IPS-15b (cell line): ENCODE measurements around the gene CFAP100.

Source experiments
- H3K27me3 ChIP-seq: one replicate; pipeline ENCODE4 v1.6.1; 2013; ENCODE audit warnings: low read length; ENCODE audit not compliant: control insufficient read depth, insufficient read depth
- H3K36me3 ChIP-seq: one replicate; pipeline ENCODE4 v1.6.1; 2013; ENCODE audit warnings: low read length; ENCODE audit not compliant: control insufficient read depth, insufficient read depth
- H3K4me1 ChIP-seq: one replicate; pipeline ENCODE4 v1.6.1; 2013; ENCODE audit warnings: mild to moderate bottlenecking, low read length; ENCODE audit not compliant: control insufficient read depth, insufficient read depth
- H3K4me3 ChIP-seq: one replicate; pipeline ENCODE4 v1.5.1; 2013; ENCODE audit warnings: low read depth, low read length
- H3K9ac ChIP-seq: one replicate; pipeline ENCODE4 v1.6.1; 2013; ENCODE audit warnings: low read depth, mild to moderate bottlenecking, low read length
- H3K9me3 ChIP-seq: one replicate; pipeline ENCODE4 v1.6.1; 2013; ENCODE audit warnings: mild to moderate bottlenecking, low read length; ENCODE audit not compliant: control insufficient read depth, insufficient read depth

CFAP100 gene

DNA sequence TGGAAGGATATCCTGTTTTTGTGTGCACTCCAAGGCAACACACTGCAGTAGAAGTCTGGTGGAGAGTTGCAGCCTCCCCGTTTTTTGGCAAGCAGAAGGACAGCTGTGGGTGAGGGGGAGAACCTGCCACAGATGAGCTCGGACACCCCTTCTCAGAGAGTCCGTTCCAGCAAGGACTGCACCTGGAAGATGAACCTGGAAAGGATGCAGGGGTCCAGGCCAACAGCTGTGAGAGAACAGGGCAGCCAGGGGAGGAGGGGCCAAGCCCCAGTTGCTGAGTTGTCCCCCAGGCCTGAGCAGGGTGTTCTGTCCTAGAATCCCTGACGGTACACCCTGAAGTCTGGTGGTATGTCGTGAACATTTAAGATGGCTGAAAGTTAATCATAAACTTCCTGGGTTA is 50.8 kb downstream of the CFAP100 start:
- H3K9me3 ChIP-seq: no peaks in the 10 kb centered on the region
- H3K36me3 ChIP-seq: peaks cover 14% of the 10 kb centered on the region
- no peaks in the 10 kb centered on the region for H3K4me1 ChIP-seq
- H3K27me3 ChIP-seq: no peaks in the 10 kb centered on the region
- H3K9ac ChIP-seq: no peak overlapping the region
- H3K4me3 ChIP-seq: no peak overlapping the region

- H3K36me3 ChIP-seq: peaks cover 14% of the 10 kb centered on the region
- H3K4me1 ChIP-seq: no peaks in the 10 kb centered on the region
- no peak overlapping the region for H3K4me3 ChIP-seq
- H3K27me3 ChIP-seq: no peaks in the 10 kb centered on the region
- H3K9me3 ChIP-seq: no peaks in the 10 kb centered on the region
- no peak overlapping the region for H3K9ac ChIP-seq
Observed at GRCh38 chr3:126446301-126446700, 51.6 kb downstream of the CFAP100 start.

- no peaks in the 10 kb centered on the region for H3K9me3 ChIP-seq
- H3K4me1 ChIP-seq: no peaks in the 10 kb centered on the region
- no peak overlapping the region for H3K4me3 ChIP-seq
- H3K36me3 ChIP-seq: peaks cover 18% of the 10 kb centered on the region
- no peaks in the 10 kb centered on the region for H3K27me3 ChIP-seq
- no peak overlapping the region for H3K9ac ChIP-seq
Observed at GRCh38 chr3:126446791-126447190, 52.1 kb downstream of the CFAP100 start.

- H3K9ac ChIP-seq: no peak overlapping the region
- H3K27me3 ChIP-seq: no peaks in the 10 kb centered on the region
- H3K36me3 ChIP-seq: peaks cover 22% of the 10 kb centered on the region
- no peaks in the 10 kb centered on the region for H3K9me3 ChIP-seq
- no peak overlapping the region for H3K4me3 ChIP-seq
- no peaks in the 10 kb centered on the region for H3K4me1 ChIP-seq
Observed at GRCh38 chr3:126447456-126448106, 52.9 kb downstream of the CFAP100 start.

DNA sequence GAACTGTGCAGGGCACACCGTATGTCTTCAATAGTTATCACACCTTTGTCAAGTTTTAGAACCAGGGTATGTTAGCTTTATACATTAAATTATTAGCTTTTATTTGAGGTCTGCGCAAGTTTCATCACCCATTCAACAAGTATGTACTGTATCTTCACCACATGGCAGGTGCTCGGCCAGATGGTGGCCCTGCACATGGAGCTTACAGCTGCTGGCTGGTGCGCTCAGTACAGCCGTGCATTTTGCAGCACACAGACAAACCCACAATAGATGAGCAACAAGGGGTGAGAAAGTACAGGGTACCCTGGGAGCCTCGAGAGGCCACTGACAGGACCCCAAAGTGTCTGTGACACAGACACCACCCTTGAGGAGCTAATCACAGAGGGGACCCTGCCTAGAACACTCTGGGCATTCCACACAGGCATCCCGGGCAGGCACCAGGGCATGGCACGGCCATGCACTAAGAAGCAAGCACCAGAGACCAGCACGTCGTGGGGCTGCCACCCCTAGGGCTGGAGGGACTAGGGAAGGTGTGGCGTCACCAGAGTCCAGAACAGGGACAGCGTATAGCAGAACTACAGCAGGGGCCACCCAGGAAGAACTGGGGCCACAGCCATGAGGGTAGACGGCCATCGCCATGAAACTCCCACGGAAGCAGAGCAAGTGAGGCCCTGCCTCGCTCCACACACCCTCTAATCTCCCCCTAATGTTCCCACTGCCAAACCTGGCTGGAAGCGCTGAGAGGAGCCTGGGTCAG is 53.6 kb downstream of the CFAP100 start:
- no peaks in the 10 kb centered on the region for H3K27me3 ChIP-seq
- H3K4me1 ChIP-seq: no peaks in the 10 kb centered on the region
- no peaks in the 10 kb centered on the region for H3K9me3 ChIP-seq
- no peak overlapping the region for H3K4me3 ChIP-seq
- peaks cover 22% of the 10 kb centered on the region for H3K36me3 ChIP-seq
- H3K9ac ChIP-seq: no peak overlapping the region

DNA sequence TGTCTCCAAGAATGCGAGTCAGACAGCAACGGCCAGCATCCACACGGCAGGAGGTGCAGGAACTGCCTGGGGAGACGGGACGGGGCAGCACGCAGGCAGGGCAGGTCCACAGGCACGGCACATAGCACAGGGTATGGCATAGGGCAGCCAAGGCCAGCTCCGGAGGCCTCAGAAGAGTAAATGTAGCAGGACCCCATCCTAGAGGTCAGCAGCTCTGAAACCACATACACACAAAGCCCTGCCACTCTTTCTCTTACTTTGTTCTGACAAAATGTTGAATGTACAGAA is 54.1 kb downstream of the CFAP100 start:
- no peak overlapping the region for H3K9ac ChIP-seq
- H3K4me1 ChIP-seq: no peaks in the 10 kb centered on the region
- H3K36me3 ChIP-seq: peaks cover 22% of the 10 kb centered on the region
- no peaks in the 10 kb centered on the region for H3K27me3 ChIP-seq
- H3K4me3 ChIP-seq: no peak overlapping the region
- H3K9me3 ChIP-seq: no peaks in the 10 kb centered on the region

DNA sequence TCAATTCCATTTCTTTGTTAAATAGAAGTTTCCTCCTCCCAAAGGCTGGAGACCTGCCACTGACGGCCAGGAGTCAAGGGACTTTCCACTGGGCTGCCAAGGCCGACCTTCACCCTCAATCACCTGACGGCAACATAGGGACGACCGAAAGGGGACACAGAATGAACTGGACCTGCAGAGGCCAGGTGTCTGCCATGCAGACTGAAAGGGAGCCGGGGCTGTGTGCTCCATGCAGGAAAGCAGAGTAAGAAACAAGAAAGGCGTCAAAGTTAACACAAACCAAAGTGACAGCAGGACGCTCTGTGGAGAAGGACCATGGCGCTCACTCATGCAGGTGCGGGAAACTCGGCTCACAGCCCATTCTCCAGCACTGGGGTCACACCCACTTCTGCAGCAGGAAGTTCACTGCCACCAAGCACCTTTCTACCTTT is 54.9 kb downstream of the CFAP100 start:
- Histone ChIP-seq H3K9ac (no peak overlapping the region), H3K27me3 (no peaks in the 10 kb centered on the region), H3K36me3 (peaks cover 22% of the 10 kb centered on the region), H3K4me1 (no peaks in the 10 kb centered on the region), H3K4me3 (no peak overlapping the region), H3K9me3 (no peaks in the 10 kb centered on the region)

DNA sequence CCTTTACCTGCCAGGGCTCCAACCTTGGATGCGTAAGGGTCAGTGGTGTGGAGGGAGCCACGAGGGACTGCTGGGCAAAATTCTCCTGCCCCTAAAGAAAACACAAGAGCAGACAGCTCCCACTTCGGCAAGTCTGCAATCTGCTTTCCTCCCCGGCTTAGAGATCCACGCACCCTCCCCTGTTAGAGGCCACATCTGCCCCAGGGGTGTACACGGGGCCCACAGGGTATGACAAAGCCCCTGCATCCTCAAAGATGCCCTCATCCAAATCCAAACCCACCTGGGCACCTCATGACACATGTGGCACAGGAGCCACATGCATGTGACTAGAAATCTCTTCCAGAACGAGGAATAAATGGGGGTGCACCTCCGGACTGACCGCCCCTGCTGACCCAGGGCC is 55.5 kb downstream of the CFAP100 start:
- H3K9ac ChIP-seq: no peak overlapping the region
- H3K36me3 ChIP-seq: peaks cover 22% of the 10 kb centered on the region
- H3K9me3 ChIP-seq: no peaks in the 10 kb centered on the region
- H3K27me3 ChIP-seq: no peaks in the 10 kb centered on the region
- H3K4me1 ChIP-seq: no peaks in the 10 kb centered on the region
- H3K4me3 ChIP-seq: no peak overlapping the region

GRCh38 chr3:126450744-126451143 is 56.0 kb downstream of the CFAP100 start:
- H3K9ac ChIP-seq: no peak overlapping the region
- H3K27me3 ChIP-seq: no peaks in the 10 kb centered on the region
- peaks cover 22% of the 10 kb centered on the region for H3K36me3 ChIP-seq
- no peaks in the 10 kb centered on the region for H3K9me3 ChIP-seq
- H3K4me3 ChIP-seq: no peak overlapping the region
- no peaks in the 10 kb centered on the region for H3K4me1 ChIP-seq

DNA sequence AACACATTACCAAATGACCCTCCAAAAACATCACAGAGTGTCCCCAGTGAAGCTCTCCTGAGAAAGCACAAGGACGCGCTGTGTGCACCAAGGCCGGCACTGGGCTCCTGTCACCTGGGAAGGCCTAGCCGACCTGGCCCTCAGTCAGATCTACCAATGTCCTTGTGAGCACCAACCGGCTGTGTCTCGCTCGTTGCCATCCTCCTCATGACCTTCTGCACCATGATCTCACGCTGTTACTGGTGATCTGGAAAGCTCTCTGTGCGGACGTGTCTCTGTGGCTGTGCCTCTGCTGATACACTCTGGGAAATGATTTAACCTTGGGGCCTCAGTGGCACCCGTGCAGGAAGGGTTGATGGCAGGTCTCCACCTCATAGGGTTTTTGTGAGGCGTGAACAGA is 56.8 kb downstream of the CFAP100 start:
- no peak overlapping the region for H3K9ac ChIP-seq
- H3K9me3 ChIP-seq: no peaks in the 10 kb centered on the region
- H3K36me3 ChIP-seq: peaks cover 22% of the 10 kb centered on the region
- no peaks in the 10 kb centered on the region for H3K27me3 ChIP-seq
- H3K4me3 ChIP-seq: no peak overlapping the region
- H3K4me1 ChIP-seq: no peaks in the 10 kb centered on the region

DNA sequence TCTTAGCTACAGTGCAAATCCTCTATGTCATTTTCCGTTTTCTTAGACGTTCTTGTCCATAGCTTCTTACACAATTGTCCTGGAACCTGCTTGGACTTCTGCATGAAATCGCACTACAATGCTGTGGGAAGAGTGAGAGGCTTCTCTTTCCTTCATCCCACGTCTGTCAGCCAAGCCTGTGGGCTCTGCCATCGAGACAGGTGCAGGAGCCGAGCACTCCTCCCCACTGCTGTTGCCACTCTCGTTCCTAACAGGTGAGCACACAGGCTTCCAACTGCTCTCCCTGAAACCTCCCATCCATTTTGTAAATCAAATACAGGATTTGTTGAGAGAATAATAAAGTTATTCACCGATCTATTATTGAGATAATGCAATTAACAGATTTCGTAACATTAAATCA is 57.5 kb downstream of the CFAP100 start:
- Histone ChIP-seq H3K9me3 (no peaks in the 10 kb centered on the region), H3K9ac (no peak overlapping the region), H3K4me1 (no peaks in the 10 kb centered on the region), H3K36me3 (peaks cover 25% of the 10 kb centered on the region), H3K27me3 (no peaks in the 10 kb centered on the region), H3K4me3 (no peak overlapping the region)

DNA sequence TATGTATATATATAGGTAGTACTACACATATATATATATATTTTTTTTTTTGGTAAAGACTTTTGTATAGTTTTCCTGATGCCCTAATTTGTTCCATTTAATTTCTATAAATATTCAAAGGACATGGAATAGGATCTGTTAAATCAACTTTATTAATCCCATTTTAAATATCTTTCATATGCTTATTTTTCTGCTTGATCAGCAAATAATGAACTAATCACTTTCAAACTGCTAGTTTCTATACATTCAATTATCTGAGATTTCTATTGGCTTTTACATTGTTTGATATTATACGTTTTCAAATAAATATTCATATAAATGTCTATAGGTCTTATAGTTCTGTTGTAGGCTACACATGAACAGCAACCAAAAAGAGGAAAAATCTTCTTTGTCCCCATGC is 59.3 kb downstream of the CFAP100 start:
- no peaks in the 10 kb centered on the region for H3K27me3 ChIP-seq
- no peak overlapping the region for H3K9ac ChIP-seq
- H3K36me3 ChIP-seq: peaks cover 24% of the 10 kb centered on the region
- H3K4me3 ChIP-seq: no peak overlapping the region
- no peaks in the 10 kb centered on the region for H3K9me3 ChIP-seq
- H3K4me1 ChIP-seq: no peaks in the 10 kb centered on the region
